Activated naive CD4-positive, alpha-beta T cell treated with anti-CD3 and anti-CD28 coated beads for 36 hours (primary cell): ENCODE data around the gene LGR4. TPM values are rescaled to one million over a fixed set of nuclear protein-coding genes. Genes with fewer than 3 reads are reported as not detected.

Experiments used
- CTCF ChIA-PET: fragments of 350-600 bp; sonication (Branson Sonifier 250); formaldehyde crosslinking; loops from one replicate; lab custom pipeline; 2021; ENCODE audit warnings: antibody characterized with exemption; lab: Charles Lee
- DNase-seq: peaks from one replicate; pipeline ENCODE4 v3.0.0-alpha.2; 2020
- H3K27ac Mint-ChIP-seq: one replicate; pipeline ENCODE4 v1.8.0; 2021; ENCODE audit warnings: mild to moderate bottlenecking, mixed read lengths
- H3K27me3 Mint-ChIP-seq: one replicate; pipeline ENCODE4 v1.8.0; 2021; ENCODE audit warnings: low read depth, mixed read lengths
- H3K36me3 Mint-ChIP-seq: one replicate; pipeline ENCODE4 v1.8.0; 2021; ENCODE audit warnings: low read depth, mixed read lengths
- H3K4me1 Mint-ChIP-seq: one replicate; pipeline ENCODE4 v1.8.0; 2021; ENCODE audit warnings: low read depth, mixed read lengths
- H3K4me3 Mint-ChIP-seq: one replicate; pipeline ENCODE4 v1.8.0; 2021; ENCODE audit warnings: mild to moderate bottlenecking, moderate library complexity, mixed read lengths
- H3K9me3 Mint-ChIP-seq: one replicate; pipeline ENCODE4 v1.8.0; 2021; ENCODE audit warnings: mixed read lengths
- intact Hi-C: fragments of 100-400 bp; cut with micrococcal nuclease; formaldehyde crosslinking; loops from one replicate; pipeline ENCODE4 v1.15.1; 2023
- total RNA-seq, 2 experiments: library from RNA; stranded (reverse); gene quantifications; one replicate each; pipeline ENCODE4 v1.2.3, GENCODE V29; 2021

The LGR4 gene
- total RNA-seq, 2 experiments from 2014 or later: 0.12 to 0.19 TPM

- Mint-ChIP-seq H3K27me3 (no peaks in the 10 kb centered on the region), H3K36me3 (no peaks in the 10 kb centered on the region), H3K27ac (no peak overlapping the region), H3K9me3 (no peaks in the 10 kb centered on the region), H3K4me3 (no peak overlapping the region), H3K4me1 (no peaks in the 10 kb centered on the region)
- DNase-seq: no peak
- intact Hi-C loops: no loop called here
- CTCF ChIA-PET: no interaction called here
Observed at GRCh38 chr11:27477831-27478230, 5.2 kb upstream of the LGR4 start.

- Mint-ChIP-seq H3K27ac (no peak overlapping the region), H3K4me3 (no peak overlapping the region), H3K36me3 (no peaks in the 10 kb centered on the region), H3K4me1 (peaks cover 4% of the 10 kb centered on the region), H3K27me3 (peaks cover 4% of the 10 kb centered on the region), H3K9me3 (no peaks in the 10 kb centered on the region)
- intact Hi-C loops: no loop called here
- CTCF ChIA-PET: interaction anchor here (1.0 kb wide), 1 partner anchor 9 kb away, joined by 3 read pairs; no protein-coding TSS in a partner anchor
- DNase-seq: no peak
Observed at GRCh38 chr11:27477243-27477642, 4.7 kb upstream of the LGR4 start.

- Mint-ChIP-seq H3K27me3 (peaks cover 7% of the 10 kb centered on the region), H3K36me3 (no peaks in the 10 kb centered on the region)
- intact Hi-C loops: no loop called here
Observed at GRCh38 chr11:27475622-27476021, 3.0 kb upstream of the LGR4 start.

GRCh38 chr11:27473017-27473406 lies 422 bp upstream of the LGR4 start:
- Mint-ChIP-seq H3K4me3 (peak overlapping the region; percentile 93), H3K27ac (no peak overlapping the region), H3K4me1 (peaks cover 12% of the 10 kb centered on the region), H3K9me3 (no peaks in the 10 kb centered on the region), H3K27me3 (peaks cover 7% of the 10 kb centered on the region), H3K36me3 (no peaks in the 10 kb centered on the region)
- CTCF ChIA-PET: interaction anchor here (2.0 kb wide), 1 partner anchor 13 kb away, joined by 6 read pairs; no protein-coding TSS in a partner anchor
- intact Hi-C loops: loop anchor here (5.0 kb wide), 3 partner anchors 156 to 291 kb away; no protein-coding TSS in a partner anchor
- DNase-seq: no peak

More at GRCh38 chr11:27475622-27476021, 3.0 kb upstream of the LGR4 start:
- Mint-ChIP-seq H3K4me1 (peaks cover 12% of the 10 kb centered on the region), H3K4me3 (no peak overlapping the region), H3K9me3 (no peaks in the 10 kb centered on the region), H3K27ac (no peak overlapping the region)
- DNase-seq: no peak
- CTCF ChIA-PET: interaction anchor here (0.7 to 2.5 kb wide), 3 partner anchors 10 to 292 kb away, joined by 3 to 10 read pairs (median 3); no protein-coding TSS in a partner anchor

GRCh38 chr11:27471589-27472397 lies 797 bp downstream of the LGR4 start:
- H3K27me3 Mint-ChIP-seq: peaks cover 7% of the 10 kb centered on the region
- H3K4me1 Mint-ChIP-seq: peaks cover 12% of the 10 kb centered on the region
- CTCF ChIA-PET: interaction anchor here (2.0 kb wide), 1 partner anchor 14 kb away, joined by 6 read pairs; no protein-coding TSS in a partner anchor
- intact Hi-C loops: loop anchor here (1.0 to 5.0 kb wide), 5 partner anchors 35 to 289 kb away; partner anchors contain the start of genes CCDC34 and LIN7C
- H3K36me3 Mint-ChIP-seq: no peaks in the 10 kb centered on the region
- H3K4me3 Mint-ChIP-seq: peak overlapping the region; percentile 93
- H3K9me3 Mint-ChIP-seq: no peaks in the 10 kb centered on the region
- DNase-seq: peak; percentile 33
- H3K27ac Mint-ChIP-seq: no peak overlapping the region

- H3K9me3 Mint-ChIP-seq: no peaks in the 10 kb centered on the region
- no peaks in the 10 kb centered on the region for H3K36me3 Mint-ChIP-seq
- H3K27ac Mint-ChIP-seq: no peak overlapping the region
- peak overlapping the region; percentile 73 for H3K4me3 Mint-ChIP-seq
- DNase-seq: no peak
- CTCF ChIA-PET: interaction anchor here (0.6 to 2.0 kb wide), 2 partner anchors 15 to 267 kb away, joined by 3 to 6 read pairs; no protein-coding TSS in a partner anchor
- peaks cover 12% of the 10 kb centered on the region for H3K4me1 Mint-ChIP-seq
- intact Hi-C loops: loop anchor here (5.0 kb wide), 3 partner anchors 154 to 289 kb away; no protein-coding TSS in a partner anchor
- peaks cover 7% of the 10 kb centered on the region for H3K27me3 Mint-ChIP-seq
Observed at GRCh38 chr11:27470826-27471588, 1.6 kb downstream of the LGR4 start.

- DNase-seq: no peak
- H3K4me1 Mint-ChIP-seq: peaks cover 12% of the 10 kb centered on the region
- CTCF ChIA-PET: no interaction called here
- H3K36me3 Mint-ChIP-seq: no peaks in the 10 kb centered on the region
- H3K4me3 Mint-ChIP-seq: no peak overlapping the region
- peaks cover 10% of the 10 kb centered on the region for H3K27me3 Mint-ChIP-seq
- no peak overlapping the region for H3K27ac Mint-ChIP-seq
- intact Hi-C loops: loop anchor here (5.0 kb wide), 3 partner anchors 153 to 288 kb away; no protein-coding TSS in a partner anchor
- no peaks in the 10 kb centered on the region for H3K9me3 Mint-ChIP-seq
Observed at GRCh38 chr11:27470166-27470565, 2.4 kb downstream of the LGR4 start.

- Mint-ChIP-seq H3K27ac (no peak overlapping the region), H3K9me3 (no peaks in the 10 kb centered on the region), H3K27me3 (peaks cover 10% of the 10 kb centered on the region), H3K4me1 (peaks cover 12% of the 10 kb centered on the region), H3K4me3 (no peak overlapping the region), H3K36me3 (no peaks in the 10 kb centered on the region)
- DNase-seq: no peak
- intact Hi-C loops: no loop called here
- CTCF ChIA-PET: no interaction called here
Observed at GRCh38 chr11:27468995-27469695, 3.4 kb downstream of the LGR4 start.

GRCh38 chr11:27468209-27468994 lies 4.2 kb downstream of the LGR4 start:
- H3K4me3 Mint-ChIP-seq: no peak overlapping the region

GRCh38 chr11:27467181-27467913 lies 5.2 kb downstream of the LGR4 start:
- Mint-ChIP-seq H3K9me3 (no peaks in the 10 kb centered on the region), H3K36me3 (no peaks in the 10 kb centered on the region), H3K4me3 (no peak overlapping the region), H3K27ac (no peak overlapping the region), H3K27me3 (peaks cover 11% of the 10 kb centered on the region), H3K4me1 (peaks cover 9% of the 10 kb centered on the region)
- DNase-seq: no peak
- CTCF ChIA-PET: no interaction called here
- intact Hi-C loops: no loop called here

More at GRCh38 chr11:27468209-27468994, 4.2 kb downstream of the LGR4 start:
- Mint-ChIP-seq H3K4me1 (peaks cover 12% of the 10 kb centered on the region), H3K9me3 (no peaks in the 10 kb centered on the region), H3K27me3 (peaks cover 11% of the 10 kb centered on the region), H3K27ac (no peak overlapping the region), H3K36me3 (no peaks in the 10 kb centered on the region)
- DNase-seq: no peak
- CTCF ChIA-PET: no interaction called here
- intact Hi-C loops: no loop called here

GRCh38 chr11:27466363-27466762 lies 6.2 kb downstream of the LGR4 start:
- intact Hi-C loops: no loop called here
- no peak overlapping the region for H3K27ac Mint-ChIP-seq
- DNase-seq: no peak
- H3K4me3 Mint-ChIP-seq: no peak overlapping the region
- no peaks in the 10 kb centered on the region for H3K9me3 Mint-ChIP-seq
- H3K27me3 Mint-ChIP-seq: peaks cover 11% of the 10 kb centered on the region
- H3K36me3 Mint-ChIP-seq: no peaks in the 10 kb centered on the region
- H3K4me1 Mint-ChIP-seq: peaks cover 6% of the 10 kb centered on the region
- CTCF ChIA-PET: interaction anchor here (1.0 to 1.5 kb wide), 3 partner anchors 19 to 168 kb away, joined by 3 to 4 read pairs (median 4); no protein-coding TSS in a partner anchor
